Breast epithelium (tissue), 3 donors: ENCODE data around the gene SULT2B1.

ENCODE experiments used
- CTCF ChIP-seq, 3 donors: fragments of 450-650 bp; IDR thresholded peaks; one replicate each; pipeline ENCODE4 v1.5.1; 2016 to 2017; ENCODE audit warnings: antibody characterized with exemption in 3 of 3, mild to moderate bottlenecking in 3 of 3, moderate library complexity in 3 of 3
- POLR2A ChIP-seq: fragments of 450-650 bp; IDR thresholded peaks from one replicate; pipeline ENCODE4 v1.6.1; 2016; ENCODE audit warnings: antibody characterized with exemption, mild to moderate bottlenecking, moderate library complexity

- no peak for TF ChIP-seq CTCF (IDR thresholded peaks at IDR 0.05)
- TF ChIP-seq POLR2A, result no peak
Observed at GRCh38 chr19:48511800-48512503, 40.0 kb upstream of the SULT2B1 start, which contains the start of gene LMTK3.
